ENCODE data around the gene USF1.
"Not testable (repeated sequence)": the region's sequence is repeated elsewhere in the genome, so short reads cannot be mapped to it uniquely, and the experiment has no call there.

USF1 gene

DNA sequence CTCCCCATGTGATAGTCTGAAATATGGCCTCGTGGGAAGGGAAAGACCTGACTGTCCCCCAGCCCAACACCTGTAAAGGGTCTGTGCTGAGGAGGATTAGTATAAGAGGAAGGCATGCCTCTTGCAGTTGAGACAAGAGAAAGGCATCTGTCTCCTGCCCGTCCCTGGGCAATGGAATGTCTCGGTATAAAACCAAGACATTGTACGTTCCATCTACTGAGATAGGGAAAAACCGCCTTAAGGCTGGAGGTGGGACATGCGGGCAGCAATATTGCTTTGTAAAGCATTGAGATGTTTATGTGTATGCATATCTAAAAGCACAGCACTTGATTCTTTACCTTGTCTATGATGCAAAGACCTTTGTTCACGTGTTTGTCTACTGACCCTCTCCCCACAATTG lies 28.6 kb downstream of the USF1 start:
- FAIRE-seq = not testable (repeated sequence)

DNA sequence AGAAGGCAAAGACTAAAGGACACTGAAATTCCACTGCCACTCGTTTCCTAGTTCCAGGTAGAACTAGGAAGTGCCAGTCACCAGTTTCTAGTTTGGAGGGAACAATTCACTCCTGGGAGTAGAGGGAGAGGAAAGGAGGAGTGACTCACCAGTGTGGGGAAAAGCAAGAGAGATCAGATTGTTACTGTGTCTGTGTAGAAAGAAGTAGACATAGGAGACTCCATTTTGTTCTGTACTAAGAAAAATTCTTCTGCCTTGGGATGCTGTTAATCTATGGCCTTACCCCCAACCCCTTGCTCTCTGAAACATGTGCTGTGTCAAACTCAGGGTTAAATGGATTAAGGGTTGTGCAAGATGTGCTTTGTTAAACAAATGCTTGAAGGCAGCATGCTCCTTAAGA lies 29.1 kb downstream of the USF1 start:
- not testable (repeated sequence) for FAIRE-seq

DNA sequence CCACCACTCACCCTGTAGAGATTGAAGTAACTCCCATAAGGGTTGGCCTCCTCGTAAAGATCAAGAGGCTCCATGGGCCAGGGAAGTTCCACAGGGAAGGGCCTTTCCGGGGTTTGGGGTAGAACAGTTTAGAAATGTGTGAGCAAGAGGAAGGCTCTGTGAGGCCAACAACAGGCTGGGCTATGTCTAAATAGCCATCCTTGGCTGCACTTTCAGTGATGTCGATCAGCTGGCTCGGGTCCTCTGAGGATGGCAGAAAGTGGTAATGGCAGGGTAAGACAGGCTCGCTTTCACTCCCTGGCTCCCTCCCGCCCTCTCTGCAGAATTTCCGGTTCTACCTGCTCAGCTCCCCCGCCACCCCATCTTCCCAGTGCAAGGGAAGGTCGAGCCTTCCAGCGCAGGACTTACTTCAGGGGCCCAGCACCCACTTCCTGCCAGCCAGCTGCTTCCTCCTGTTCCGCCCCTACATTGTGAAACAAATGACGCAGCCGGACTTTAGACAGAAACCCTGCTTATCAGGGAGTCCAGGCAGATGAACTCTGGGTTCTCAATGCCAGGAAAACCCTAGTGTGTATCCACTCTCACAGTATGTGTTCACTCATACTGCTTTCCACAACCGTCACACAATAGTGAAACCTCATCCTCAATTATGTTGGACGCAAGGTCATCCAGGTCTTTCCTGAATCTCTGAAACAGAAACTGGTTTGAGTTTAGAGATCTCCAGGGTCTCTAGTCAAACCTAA lies 32.1 kb downstream of the USF1 start:
- no peak for FAIRE-seq

DNA sequence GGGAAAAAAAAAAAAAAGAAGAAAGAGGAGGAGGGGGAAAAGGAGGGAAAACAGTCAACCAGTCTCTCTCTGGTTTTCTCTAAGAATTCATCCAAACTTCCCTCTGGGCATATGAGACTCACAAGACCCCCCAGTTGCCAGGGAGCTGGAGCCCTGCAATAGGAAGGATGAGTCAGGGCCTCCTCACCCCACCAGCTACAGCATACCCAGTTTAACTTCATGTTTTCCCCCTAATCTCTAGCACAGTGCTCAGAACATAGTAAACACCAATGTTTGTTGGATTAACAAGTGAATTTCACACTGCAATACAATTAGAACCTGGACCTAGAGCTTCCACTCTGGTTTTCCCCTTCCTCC lies 32.7 kb downstream of the USF1 start:
- no peak for FAIRE-seq

DNA sequence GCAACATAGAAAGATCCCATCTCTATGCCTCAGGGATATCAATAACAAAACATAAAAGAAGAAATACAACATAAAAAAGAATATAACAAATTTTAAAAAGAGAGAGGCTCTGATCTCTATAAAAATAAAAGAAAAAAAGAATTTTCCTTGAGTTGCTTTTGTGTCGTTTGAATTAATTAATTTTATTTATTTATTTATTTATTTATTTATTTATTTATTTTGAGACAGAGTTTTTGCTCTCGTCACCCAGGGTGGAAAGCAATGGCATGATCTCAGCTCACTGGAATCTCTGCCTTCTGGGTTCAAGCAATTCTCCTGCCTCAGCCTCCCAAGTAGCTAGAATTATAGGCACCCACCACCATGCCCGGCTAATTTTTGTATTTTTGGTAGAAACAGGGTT lies 33.4 kb downstream of the USF1 start:
- FAIRE-seq = no peak

DNA sequence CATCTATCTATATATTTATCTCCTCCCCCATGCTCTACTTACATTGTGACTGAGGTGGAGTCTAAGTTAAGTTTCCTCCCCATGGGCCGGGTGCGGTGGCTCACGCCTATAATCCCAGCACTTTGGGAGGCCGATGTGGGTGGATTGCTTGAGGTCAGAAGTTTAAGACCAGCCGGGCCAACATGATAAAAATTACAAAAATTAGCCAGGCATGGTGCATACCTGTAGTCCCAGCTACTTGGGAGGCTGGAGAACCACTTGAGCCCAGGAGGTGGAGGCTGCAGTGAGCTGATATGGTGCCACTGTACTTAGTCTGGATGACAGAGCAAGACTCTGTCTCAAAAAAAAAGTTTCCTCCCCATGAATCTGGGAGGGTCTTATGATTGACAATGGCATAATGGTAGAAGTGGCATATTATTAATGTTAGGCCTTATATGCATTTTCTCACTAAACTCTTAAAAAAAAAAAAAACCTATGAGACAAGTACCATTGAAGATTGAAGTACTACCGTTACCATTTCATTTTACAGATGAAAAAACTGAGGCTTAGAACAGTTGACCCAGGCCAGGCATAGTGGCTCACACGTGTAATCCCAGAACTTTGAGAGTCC lies 36.1 kb downstream of the USF1 start:
- FAIRE-seq = no peak

DNA sequence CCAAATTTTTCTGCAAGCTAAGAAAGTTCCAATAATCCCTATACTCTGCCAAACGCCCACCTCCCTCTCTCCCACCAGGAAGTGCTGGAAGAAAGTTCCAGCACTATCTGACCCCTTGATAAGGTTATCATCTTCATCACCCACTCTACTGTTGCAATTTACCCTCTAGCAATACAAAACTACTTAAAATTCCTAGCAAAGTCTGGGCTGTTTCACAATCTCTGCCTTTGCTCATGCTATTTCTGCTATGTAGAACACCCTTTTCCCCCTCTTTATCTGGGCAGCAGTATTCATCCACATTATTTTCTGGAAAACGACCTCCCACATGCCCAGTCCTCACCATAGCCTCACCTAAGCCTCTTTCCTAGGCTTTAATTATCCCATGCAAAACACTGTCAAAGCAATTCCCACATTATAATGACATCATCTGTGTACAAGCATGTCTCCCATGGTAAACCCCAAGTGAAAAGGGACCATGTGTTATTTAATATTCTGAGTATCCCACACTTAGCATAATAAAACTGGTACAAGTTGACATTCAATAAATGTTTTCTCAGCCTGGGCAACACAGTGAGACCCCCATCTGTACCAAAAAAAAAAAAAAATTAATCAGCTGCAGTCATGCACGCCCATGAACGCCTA lies 36.8 kb downstream of the USF1 start:
- FAIRE-seq = no peak

DNA sequence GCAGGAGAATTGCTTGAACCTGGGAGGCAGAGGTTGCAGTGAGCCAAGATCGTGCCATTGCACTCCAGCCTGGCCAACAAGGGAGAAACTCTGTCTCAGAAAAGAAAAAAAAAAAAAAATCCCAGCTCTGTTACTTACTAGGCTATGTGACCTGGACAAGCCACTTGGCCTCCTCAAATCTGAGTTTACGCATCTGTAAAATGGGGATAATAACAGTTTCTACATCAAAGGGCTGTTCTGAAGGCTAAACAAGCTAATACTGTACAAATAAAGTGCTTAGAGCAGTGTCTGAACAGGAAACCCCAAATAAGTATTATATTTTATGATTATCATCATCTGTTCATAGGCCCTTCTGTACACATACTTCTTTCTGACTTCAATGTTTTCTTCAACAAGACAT lies 38.4 kb downstream of the USF1 start:
- no peak for FAIRE-seq

DNA sequence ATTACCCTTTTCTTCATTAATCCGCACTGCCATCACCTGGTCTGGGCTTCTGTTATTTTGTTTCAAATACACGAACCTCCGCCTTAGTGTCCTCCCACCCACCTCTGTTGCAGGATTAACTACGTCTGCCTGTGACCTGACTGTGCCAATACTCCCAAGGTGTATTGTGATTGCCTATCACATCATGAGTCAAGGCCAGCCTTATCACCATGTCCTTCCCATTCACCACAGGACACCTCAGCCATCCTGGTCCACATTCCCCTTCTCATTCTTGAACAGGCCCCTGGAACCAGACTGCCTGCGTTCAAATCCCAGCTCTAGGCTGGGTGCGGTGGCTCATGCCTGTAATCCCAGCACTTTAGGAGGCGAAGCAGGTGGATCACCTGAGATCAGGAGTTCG lies 39.2 kb downstream of the USF1 start:
- no peak for FAIRE-seq

DNA sequence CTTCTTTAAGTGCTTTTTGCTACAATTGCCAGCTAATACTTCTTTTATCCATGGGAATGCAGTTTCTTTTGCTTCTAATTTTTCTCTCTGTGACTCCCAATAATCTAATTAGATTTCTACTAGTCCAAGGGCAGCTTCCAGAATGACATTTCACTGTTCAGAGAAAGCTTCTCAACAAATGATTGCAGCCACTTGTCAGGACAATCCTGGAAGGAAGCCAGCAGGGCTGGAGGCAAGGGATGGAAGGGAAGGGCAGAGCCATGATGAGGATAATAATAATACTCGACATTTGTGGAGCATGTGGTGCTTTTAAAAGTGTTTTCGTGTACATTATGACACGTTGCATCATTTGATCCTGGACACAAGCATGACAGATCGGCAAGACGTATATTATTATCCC lies 44.3 kb downstream of the USF1 start:
- FAIRE-seq = no peak

DNA sequence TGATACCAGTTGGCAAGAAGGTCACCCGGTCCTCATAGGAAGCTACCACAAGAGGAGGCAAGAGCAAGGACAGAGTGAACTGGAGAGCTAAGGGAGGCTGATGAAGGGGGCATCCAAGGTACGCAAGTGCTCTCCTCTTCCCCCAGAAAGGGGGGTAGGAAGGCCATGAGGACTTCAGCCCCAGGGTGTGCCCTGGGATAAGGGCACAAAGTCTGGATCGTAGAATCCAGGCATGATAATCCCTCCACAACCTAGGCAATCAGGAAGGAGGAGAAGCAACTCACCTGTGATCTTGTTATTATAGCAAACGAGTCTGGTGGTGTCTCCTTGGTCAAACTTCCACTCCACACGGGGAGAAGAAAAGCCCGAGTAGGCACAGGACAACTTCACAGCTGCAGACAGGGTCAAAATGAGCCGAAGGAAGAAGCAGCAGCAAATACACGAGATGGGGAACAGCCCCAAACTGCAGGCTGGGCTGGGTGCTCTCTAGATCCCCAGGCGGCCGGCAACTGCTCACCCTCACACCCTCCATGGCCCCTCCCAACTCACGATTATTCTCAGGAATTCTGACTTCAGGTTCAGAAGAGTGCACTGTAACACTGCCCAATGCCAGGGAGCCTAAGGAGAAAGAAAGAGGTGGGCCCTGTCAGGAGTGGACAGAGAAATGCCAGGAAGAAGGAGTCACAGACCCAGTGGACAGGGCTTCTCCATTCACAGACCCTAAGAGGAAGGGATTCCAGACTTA lies 44.9 kb downstream of the USF1 start:
- no peak for FAIRE-seq

DNA sequence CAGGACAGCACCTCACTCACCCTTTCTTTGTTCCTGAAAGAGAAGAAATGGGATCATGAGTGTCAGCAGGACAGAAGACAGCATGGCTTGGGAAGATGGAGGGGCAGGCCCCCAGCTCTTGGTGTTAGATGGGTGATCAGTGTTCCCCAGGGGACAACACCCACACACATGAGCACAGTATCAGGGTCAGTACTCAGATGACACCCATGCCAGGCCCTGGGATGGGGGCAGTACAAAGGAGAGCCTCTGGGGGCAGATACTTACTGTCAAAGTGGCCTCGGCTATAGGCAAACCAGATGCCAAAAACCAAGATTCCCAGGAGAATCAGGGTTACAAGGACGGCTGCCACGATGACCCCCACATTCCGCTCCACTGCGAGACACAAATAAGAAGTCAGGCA lies 46.4 kb downstream of the USF1 start:
- no peak for FAIRE-seq

DNA sequence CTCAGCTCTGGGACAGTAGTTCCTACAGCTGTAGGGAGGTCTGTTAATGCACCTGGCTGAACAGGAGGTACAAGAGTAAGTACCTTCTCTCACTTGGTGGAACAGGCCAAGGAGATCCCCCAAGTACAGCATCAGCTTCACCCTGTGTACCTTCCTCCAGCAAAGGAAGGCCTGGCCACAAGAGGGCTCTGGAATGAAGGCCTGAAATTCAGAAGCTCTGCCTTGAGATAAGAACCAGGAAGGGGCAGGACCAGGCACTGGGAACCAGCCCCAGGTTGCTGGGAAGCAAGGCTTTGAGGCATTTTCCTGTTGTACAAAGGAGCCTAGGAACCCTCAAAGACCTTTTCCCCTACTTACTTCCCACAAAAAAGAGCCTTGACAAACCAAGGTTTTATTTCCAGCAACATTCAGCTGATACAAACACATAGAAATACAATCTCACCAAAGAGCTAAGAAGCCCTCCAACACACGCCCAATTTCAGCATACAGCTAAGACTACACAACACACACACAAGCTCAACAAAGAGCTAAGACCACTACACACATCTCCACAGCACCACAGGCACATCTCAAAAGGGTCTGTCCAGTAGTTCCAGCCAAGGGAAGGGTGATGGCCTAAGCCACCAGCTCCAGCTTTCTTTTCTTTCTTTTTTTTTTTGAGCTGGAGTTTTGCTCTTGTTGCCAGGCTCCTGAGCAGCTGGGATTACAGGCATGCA lies 48.3 kb downstream of the USF1 start:
- peak; percentile 78 for FAIRE-seq

DNA sequence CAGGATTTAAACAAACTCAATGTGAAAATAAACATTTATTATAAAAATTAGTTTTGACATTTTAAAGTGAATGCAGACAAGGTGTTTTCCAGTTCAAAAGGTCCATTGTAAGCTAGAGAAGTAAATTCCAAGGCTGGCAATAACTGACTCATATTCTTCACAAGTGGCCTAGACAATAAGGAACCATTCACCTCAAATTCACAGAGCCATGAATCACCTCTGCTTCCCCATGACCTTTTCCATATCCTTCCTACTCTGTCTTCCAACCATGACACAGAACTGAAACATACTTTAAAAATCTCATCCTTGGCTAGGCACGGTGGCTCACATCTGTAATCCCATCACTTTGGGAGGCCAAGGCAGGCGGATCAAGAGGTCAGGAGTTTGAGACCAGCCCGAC lies 49.6 kb downstream of the USF1 start:
- no peak for FAIRE-seq

DNA sequence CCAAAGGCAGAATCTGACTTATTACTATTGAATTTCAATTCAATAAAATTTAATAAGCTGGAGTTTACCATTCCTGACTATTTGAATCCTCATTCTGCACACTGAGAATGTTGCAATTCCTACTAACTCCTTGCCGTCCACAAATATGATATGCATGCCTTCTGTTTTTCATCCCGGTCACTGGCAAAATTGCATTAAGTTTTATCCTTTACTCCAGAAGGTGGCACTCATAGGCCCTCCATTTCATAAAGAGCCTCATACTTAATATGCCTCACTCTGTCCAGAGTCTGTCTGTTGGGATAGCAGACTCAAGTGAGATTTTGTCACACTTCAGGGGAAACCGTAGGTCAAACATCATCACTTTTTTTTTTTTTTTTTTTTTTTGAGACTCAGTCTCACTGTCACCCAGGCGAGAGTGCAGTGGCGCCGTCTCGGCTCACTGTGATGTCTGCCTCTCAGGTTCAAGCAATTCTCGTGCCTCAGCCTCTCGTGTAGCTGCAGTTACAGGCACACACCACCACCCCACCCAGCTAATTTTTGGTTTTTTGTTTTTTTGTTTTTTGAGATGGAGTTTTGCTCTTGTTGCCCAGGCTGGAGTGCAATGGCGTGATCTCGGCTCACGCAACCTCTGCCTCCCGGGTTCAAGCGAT lies 52.1 kb downstream of the USF1 start:
- peak; percentile 80 for FAIRE-seq

DNA sequence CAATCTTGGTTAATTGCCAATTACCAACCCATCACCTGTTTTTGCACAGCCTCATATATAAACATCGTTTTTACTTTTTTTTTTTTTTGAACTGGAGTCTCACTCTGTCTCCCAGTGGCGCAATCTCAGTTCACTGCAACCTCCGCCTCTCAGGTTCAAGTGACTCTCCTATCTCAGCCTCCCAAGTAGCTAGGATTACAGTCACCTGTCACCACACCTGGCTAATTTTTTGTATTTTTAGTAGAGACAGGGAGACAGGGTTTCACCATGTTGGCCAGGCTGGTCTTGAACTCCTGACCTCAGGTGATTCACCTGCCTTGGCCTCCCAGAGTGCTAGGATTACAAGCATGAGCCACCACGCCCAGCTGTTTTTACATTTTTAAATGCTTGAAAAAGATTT lies 53.7 kb downstream of the USF1 start:
- not testable (repeated sequence) for FAIRE-seq
